ENCODE results near the gene STIP1.
A peak's percentile ranks its signal among the peaks of the same experiment; 100 is the strongest.

The STIP1 gene

DNA sequence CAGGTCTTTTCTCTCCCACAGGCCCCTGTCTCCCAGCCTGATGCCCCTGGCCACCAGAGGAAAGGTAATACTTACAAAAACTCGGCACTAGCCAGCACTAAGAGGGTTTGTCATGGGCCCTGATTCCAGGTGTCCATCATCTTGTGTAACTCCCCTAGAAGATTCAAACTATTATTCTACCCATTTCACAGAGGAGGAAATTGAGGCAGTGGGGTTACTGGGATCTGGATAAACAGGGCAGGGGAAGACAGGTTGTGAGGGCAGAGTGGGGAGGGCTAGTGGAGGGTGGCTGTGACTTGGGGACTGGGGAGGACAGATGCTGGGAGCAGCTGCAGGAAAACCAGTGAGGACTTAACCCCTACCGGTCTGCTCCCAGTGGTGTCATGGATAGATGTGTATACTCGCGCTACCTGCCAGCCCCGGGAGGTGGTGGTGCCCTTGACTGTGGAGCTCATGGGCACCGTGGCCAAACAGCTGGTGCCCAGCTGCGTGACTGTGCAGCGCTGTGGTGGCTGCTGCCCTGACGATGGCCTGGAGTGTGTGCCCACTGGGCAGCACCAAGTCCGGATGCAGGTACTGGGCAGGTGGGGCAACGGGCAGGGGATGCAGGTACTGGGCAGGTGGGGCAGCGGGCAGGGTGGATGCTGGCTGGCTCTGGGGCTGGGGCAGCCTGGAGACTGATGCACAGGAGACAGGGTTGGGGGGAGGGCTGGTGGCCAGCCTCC lies 49.6 kb downstream of the STIP1 start:
- Histone ChIP-seq H3K4me1 (ENCODE audit: insufficient read depth, low read length) (peaks cover 7% of the 10 kb centered on the region; the same call in 1 of the 2 replicates), H3K27me3 (ENCODE audit: insufficient read depth, low read length) (peaks cover 32% of the 10 kb centered on the region), H3K4me3 (ENCODE audit: low read length) (peak overlapping the region; percentile 71), H3K9me3 (ENCODE audit: insufficient read depth, low read depth, low read length) (no peaks in the 10 kb centered on the region), H3K27ac (ENCODE audit: low read length) (no peak overlapping the region), H3K36me3 (ENCODE audit: insufficient read depth, low read depth, low read length) (peaks cover 13% of the 10 kb centered on the region), H3K9ac (ENCODE audit: low read depth, low read length) (peak overlapping the region; percentile 48; the same call in 1 of the 2 replicates)

DNA sequence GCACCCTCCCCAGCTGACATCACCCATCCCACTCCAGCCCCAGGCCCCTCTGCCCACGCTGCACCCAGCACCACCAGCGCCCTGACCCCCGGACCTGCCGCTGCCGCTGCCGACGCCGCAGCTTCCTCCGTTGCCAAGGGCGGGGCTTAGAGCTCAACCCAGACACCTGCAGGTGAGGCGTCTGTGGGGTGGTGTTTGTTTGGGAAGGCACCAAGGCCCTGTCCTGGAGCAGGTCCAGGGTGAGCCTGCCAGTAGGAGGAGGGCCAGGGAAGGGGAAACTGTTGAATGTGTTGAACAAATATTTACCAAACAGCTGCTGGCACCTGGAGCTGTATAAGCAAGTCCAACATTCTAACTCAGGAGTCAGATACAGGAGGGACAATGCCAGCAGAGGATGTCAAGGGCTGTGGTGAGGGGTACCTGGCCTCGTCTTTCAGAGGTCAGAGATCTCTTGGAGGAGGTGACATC lies 51.5 kb downstream of the STIP1 start:
- no peak overlapping the region for H3K4me3 ChIP-seq (ENCODE audit: low read length)
- no peaks in the 10 kb centered on the region for H3K9me3 ChIP-seq (ENCODE audit: insufficient read depth, low read depth, low read length)
- H3K36me3 ChIP-seq (ENCODE audit: insufficient read depth, low read depth, low read length), result peaks cover 13% of the 10 kb centered on the region
- H3K4me1 ChIP-seq (ENCODE audit: insufficient read depth, low read length), result peaks cover 7% of the 10 kb centered on the region; the same call in 1 of the 2 replicates
- peaks cover 20% of the 10 kb centered on the region for H3K27me3 ChIP-seq (ENCODE audit: insufficient read depth, low read length)
- H3K9ac ChIP-seq (ENCODE audit: low read depth, low read length), result no peak overlapping the region
- no peak overlapping the region for H3K27ac ChIP-seq (ENCODE audit: low read length)

DNA sequence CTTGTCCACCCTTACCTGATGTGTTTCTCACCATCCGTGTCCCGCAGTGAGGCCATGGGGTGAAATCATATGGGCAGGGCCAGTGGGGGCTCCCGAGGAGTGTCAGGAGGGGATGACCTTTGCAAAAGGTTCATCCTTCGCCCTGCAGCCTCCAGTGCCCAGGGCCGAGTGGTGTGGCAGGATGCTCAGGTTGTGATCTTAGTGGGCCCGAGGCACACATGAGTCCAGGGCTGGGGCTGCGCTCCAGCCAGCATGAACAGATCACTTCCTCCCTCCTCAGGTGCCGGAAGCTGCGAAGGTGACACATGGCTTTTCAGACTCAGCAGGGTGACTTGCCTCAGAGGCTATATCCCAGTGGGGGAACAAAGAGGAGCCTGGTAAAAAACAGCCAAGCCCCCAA lies 52.1 kb downstream of the STIP1 start:
- Histone ChIP-seq H3K27me3 (ENCODE audit: insufficient read depth, low read length) (peaks cover 15% of the 10 kb centered on the region), H3K9ac (ENCODE audit: low read depth, low read length) (no peak overlapping the region), H3K27ac (ENCODE audit: low read length) (no peak overlapping the region), H3K36me3 (ENCODE audit: insufficient read depth, low read depth, low read length) (peaks cover 14% of the 10 kb centered on the region), H3K4me1 (ENCODE audit: insufficient read depth, low read length) (peaks cover 7% of the 10 kb centered on the region; the same call in 1 of the 2 replicates), H3K9me3 (ENCODE audit: insufficient read depth, low read depth, low read length) (no peaks in the 10 kb centered on the region), H3K4me3 (ENCODE audit: low read length) (no peak overlapping the region)

DNA sequence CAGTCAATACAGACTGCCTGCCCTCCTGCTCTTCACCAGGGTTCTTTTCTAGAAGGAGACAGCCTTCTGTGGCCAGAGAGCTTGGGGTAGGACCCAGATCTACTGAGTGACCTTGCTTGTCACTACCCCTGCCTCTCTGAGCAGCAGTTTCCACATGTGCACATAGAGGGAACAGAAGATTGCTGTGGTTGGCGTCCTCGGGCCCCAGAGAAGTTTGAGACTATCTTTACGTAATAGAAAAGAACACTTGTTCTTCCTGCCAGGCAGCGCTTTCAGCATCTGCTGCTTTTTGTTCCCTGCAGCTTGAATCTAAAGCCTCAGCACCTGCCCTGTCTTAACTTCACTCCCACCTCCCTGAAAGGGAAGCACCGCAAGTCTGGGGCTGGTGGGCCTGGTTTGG lies 53.0 kb downstream of the STIP1 start:
- H3K27me3 ChIP-seq (ENCODE audit: insufficient read depth, low read length), result peaks cover 6% of the 10 kb centered on the region; the same call in 1 of the 2 replicates
- no peak overlapping the region for H3K27ac ChIP-seq (ENCODE audit: low read length)
- no peak overlapping the region for H3K4me3 ChIP-seq (ENCODE audit: low read length)
- H3K9me3 ChIP-seq (ENCODE audit: insufficient read depth, low read depth, low read length), result no peaks in the 10 kb centered on the region
- H3K36me3 ChIP-seq (ENCODE audit: insufficient read depth, low read depth, low read length), result peaks cover 23% of the 10 kb centered on the region
- H3K9ac ChIP-seq (ENCODE audit: low read depth, low read length), result no peak overlapping the region
- H3K4me1 ChIP-seq (ENCODE audit: insufficient read depth, low read length), result peaks cover 7% of the 10 kb centered on the region; the same call in 1 of the 2 replicates

DNA sequence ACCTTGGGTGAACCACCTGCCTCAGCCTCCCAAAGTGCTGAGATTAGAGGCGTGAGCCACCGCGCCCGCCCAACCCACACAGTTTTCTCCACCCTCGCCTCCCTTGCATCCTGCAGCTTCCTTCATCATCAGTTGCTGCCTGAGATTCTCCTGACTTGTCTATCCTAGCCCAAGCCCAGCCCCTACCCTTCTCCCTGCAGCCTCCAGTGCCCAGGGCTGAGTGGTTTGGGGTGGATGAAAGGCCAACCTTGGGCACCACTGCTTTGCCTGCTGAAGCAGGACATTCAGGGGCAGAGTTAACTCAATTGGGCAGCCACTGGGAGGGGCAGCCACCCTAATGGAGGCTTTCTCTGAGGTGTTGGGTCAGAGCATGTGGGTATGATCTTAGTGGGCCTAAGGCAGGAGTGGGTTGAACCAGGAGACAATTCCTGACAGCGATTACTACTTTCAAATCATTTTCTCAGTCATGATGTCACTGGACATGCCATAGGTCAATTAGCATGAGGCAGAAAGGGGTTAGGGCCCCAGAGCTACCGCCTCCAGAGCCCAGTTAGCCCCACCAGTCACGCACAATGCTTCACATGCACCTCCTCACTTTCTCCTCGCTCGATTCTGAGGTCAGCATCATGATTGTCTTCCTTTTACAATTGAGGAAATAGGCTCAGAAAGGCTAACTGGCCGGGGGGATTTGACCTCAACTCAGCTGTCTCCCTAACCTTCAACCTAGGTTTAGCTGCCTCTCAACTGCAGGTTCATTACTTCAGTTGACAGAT lies 53.9 kb downstream of the STIP1 start:
- peak overlapping the region; percentile 83 for H3K4me3 ChIP-seq (ENCODE audit: low read length)
- peaks cover 5% of the 10 kb centered on the region; the same call in 1 of the 2 replicates for H3K27me3 ChIP-seq (ENCODE audit: insufficient read depth, low read length)
- H3K27ac ChIP-seq (ENCODE audit: low read length), result no peak overlapping the region
- peak overlapping the region; percentile 87; the same call in 1 of the 2 replicates for H3K9ac ChIP-seq (ENCODE audit: low read depth, low read length)
- H3K36me3 ChIP-seq (ENCODE audit: insufficient read depth, low read depth, low read length), result peaks cover 30% of the 10 kb centered on the region
- H3K9me3 ChIP-seq (ENCODE audit: insufficient read depth, low read depth, low read length), result no peaks in the 10 kb centered on the region
- H3K4me1 ChIP-seq (ENCODE audit: insufficient read depth, low read length), result peaks cover 7% of the 10 kb centered on the region; the same call in 1 of the 2 replicates

DNA sequence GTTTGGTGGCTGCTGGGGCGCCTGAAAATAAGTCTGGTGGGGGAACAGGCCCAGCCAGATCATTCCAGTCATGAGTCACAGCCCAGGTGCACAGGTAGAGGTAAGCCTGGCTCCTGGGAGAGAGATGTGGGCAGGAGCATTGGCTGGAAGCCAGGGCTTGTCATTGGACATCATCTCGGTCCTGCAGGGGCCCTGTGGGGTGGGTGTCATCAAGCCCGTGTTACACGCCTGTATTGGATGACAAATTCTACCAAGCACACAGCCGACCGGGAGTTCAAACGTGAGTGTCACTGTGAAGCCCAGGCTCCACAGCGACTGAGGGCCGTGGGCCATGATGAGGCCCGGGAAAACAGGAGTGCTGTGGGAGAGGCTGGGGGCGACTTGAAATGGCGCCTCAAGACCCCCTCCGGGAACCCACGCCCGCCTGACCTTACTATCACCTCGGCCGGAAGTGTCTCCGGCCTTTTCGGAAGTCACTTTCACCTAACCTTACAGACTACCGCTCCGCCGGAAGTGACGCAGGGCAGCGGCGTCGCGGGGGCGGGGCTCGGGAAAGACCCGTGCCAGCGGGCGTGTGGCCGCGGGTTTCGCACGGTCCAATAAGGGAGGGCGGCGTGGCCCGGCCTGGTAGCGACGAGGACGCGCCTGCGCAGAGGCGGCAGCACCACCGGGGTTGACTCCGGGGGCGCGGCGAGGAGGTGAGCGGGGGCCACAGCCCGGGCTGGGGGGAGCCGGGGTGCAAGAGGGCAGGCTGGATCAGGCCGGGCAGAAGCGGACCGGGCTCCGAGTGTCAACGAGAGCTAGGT lies 54.7 kb downstream of the STIP1 start, which contains the start of gene FKBP2:
Gene FKBP2, plus strand, starts transcription at position 661 of the 806 bp plus-strand sequence. CDS start 1,293 bp downstream, outside the sequence.
- no peaks in the 10 kb centered on the region for H3K27me3 ChIP-seq (ENCODE audit: insufficient read depth, low read length)
- peak within 1 kb of the TSS; percentile 92 for H3K9ac ChIP-seq (ENCODE audit: low read depth, low read length)
- H3K9me3 ChIP-seq (ENCODE audit: insufficient read depth, low read depth, low read length), result no peaks in the 10 kb centered on the region
- peak within 1 kb of the TSS; percentile 83 for H3K4me3 ChIP-seq (ENCODE audit: low read length)
- H3K27ac ChIP-seq (ENCODE audit: low read length), result peak within 1 kb of the TSS; percentile 74
- peaks cover 34% of the 10 kb centered on the region for H3K36me3 ChIP-seq (ENCODE audit: insufficient read depth, low read depth, low read length)
- 0 out of 2 replicates have a peak, but pooled peaks cover 7% of the 10 kb centered on the region for H3K4me1 ChIP-seq (ENCODE audit: insufficient read depth, low read length)

DNA sequence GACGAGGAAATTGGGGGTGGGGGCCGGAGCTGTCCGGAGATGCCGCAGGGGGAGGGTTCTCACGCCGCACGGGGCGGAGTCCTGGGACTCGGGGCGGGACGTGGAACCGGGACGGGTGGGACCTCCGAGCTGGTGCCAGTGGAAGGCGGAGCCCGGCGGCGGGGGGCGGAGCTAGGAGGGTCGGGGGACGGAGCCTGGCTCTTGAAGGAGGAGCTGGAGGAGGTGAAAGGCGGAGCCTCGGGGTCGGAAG lies 55.2 kb downstream of the STIP1 start:
- H3K27me3 ChIP-seq (ENCODE audit: insufficient read depth, low read length), result no peaks in the 10 kb centered on the region
- H3K36me3 ChIP-seq (ENCODE audit: insufficient read depth, low read depth, low read length), result peaks cover 34% of the 10 kb centered on the region
- 0 out of 2 replicates have a peak, but pooled peaks cover 7% of the 10 kb centered on the region for H3K4me1 ChIP-seq (ENCODE audit: insufficient read depth, low read length)
- H3K27ac ChIP-seq (ENCODE audit: low read length), result peak overlapping the region; percentile 21
- H3K4me3 ChIP-seq (ENCODE audit: low read length), result peak overlapping the region; percentile 83
- H3K9me3 ChIP-seq (ENCODE audit: insufficient read depth, low read depth, low read length), result no peaks in the 10 kb centered on the region
- H3K9ac ChIP-seq (ENCODE audit: low read depth, low read length), result peak overlapping the region; percentile 84; the same call in 1 of the 2 replicates

DNA sequence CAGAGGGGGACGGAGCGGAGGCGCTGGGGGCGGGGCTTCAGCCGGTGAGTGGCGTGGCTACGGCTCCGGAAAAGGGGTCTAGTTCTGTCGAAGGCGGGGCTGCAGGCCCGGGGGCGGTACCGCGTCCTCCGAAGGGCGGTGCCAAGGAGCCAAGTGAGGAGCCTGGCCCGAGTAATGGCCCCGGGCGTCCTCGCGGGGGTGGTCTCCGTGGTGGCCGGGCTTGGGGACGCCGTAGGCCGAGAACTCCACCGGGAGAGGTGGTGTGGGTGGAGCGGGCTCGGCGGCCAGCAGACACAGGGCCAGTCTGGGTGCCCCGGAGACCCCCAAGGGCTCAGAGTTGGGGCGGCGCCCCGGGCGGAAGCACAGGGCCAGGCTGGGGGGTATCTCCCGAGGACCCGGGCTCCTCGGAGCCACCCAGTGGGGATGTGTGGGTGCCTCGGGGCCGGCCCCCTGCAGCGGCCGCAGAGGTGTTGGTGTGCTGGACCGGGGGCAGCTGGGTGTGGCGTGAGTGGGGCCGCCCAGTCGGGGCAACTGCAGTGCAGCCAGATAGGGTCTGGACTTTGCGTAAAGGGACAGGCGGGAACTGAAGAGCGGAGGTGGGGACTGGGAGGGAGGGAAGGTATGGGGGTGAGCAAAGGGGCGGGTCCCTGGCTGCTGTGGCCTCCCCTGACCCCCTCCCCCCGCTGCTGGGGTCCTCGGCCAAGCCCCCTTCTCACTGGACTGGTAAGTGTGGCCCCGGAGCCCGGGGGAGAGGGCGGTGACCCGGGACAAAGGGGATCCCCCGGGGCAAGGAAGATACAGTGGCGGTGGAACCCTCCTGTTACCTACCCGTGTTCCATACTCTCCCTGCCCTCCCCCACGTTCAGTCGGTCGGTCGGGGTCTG lies 55.8 kb downstream of the STIP1 start:
- Histone ChIP-seq H3K9me3 (ENCODE audit: insufficient read depth, low read depth, low read length) (no peaks in the 10 kb centered on the region), H3K27me3 (ENCODE audit: insufficient read depth, low read length) (no peaks in the 10 kb centered on the region), H3K27ac (ENCODE audit: low read length) (peak overlapping the region; percentile 74), H3K9ac (ENCODE audit: low read depth, low read length) (peak overlapping the region; percentile 92), H3K4me1 (ENCODE audit: insufficient read depth, low read length) (0 out of 2 replicates have a peak, but pooled peaks cover 7% of the 10 kb centered on the region), H3K36me3 (ENCODE audit: insufficient read depth, low read depth, low read length) (peaks cover 34% of the 10 kb centered on the region), H3K4me3 (ENCODE audit: low read length) (peak overlapping the region; percentile 83)

DNA sequence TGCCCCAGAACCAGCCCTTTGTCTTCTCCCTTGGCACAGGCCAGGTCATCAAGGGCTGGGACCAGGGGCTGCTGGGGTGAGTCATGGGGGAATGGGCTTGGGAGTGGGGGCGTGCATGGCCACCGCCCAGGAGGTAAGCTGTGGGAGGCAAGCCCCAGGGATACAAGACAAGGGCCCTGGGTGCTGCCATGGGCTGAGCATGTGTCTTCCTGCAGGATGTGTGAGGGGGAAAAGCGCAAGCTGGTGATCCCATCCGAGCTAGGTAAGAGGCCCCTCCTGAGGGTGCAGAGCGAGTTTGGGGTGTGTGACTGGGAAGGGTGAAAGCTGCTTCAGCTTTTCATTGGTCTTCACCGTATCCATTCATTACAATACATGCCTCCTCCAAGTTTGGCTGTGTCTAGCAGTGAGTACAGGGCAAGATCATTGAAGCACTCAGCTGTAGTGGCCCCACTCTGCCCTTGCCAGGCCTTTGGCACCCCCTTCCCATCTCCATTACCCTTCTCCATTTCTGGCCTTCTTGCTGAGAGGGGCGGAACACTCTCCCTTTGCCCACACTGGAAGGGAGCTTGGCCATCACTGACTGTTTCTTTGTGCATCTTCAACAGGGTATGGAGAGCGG lies 57.4 kb downstream of the STIP1 start:
- Histone ChIP-seq H3K27me3 (ENCODE audit: insufficient read depth, low read length) (no peaks in the 10 kb centered on the region), H3K4me3 (ENCODE audit: low read length) (no peak overlapping the region), H3K4me1 (ENCODE audit: insufficient read depth, low read length) (peaks cover 15% of the 10 kb centered on the region; the same call in 1 of the 2 replicates), H3K36me3 (ENCODE audit: insufficient read depth, low read depth, low read length) (peaks cover 28% of the 10 kb centered on the region), H3K27ac (ENCODE audit: low read length) (no peak overlapping the region), H3K9me3 (ENCODE audit: insufficient read depth, low read depth, low read length) (no peaks in the 10 kb centered on the region), H3K9ac (ENCODE audit: low read depth, low read length) (no peak overlapping the region)

DNA sequence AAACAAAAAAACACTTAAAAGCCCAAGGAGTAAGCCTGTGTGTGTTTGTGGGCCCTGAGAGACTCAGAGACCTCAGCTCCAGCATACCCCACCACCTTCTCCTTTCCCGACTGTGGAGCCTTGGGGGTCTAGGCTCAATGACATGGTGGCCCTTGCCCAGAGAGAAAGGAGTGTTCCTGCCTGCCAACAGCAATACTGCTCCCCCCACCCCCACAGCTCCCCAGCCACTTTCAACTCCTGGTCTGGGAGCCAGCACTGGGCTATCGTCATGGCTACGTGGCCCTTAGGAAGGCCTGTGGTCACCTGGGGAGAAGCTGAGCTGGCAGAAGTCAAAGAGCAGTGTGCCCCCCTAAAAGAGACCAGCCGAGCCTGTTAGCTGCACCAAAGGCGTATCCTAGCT lies 58.1 kb downstream of the STIP1 start:
- no peaks in the 10 kb centered on the region for H3K9me3 ChIP-seq (ENCODE audit: insufficient read depth, low read depth, low read length)
- H3K4me1 ChIP-seq (ENCODE audit: insufficient read depth, low read length), result peaks cover 20% of the 10 kb centered on the region
- no peak overlapping the region for H3K9ac ChIP-seq (ENCODE audit: low read depth, low read length)
- H3K4me3 ChIP-seq (ENCODE audit: low read length), result no peak overlapping the region
- peaks cover 21% of the 10 kb centered on the region; the same call in 1 of the 2 replicates for H3K36me3 ChIP-seq (ENCODE audit: insufficient read depth, low read depth, low read length)
- H3K27me3 ChIP-seq (ENCODE audit: insufficient read depth, low read length), result no peaks in the 10 kb centered on the region
- no peak overlapping the region for H3K27ac ChIP-seq (ENCODE audit: low read length)
